ENCODE measurements around the gene ZDHHC9. TPM values are rescaled to one million over a fixed set of nuclear protein-coding genes. Genes with fewer than 3 reads are reported as not detected.

ZDHHC9 gene
- polyA plus RNA-seq, 1 of the 3 experiments (the other 2 are of a cell fraction) = 8.1 TPM

GRCh38 chrX:129840344-129840743 is 3.3 kb downstream of the ZDHHC9 start:
- no peak overlapping the region for H3K27ac ChIP-seq (ENCODE audit: low read depth in 2 of 2, low read length in 1 of 2)

DNA sequence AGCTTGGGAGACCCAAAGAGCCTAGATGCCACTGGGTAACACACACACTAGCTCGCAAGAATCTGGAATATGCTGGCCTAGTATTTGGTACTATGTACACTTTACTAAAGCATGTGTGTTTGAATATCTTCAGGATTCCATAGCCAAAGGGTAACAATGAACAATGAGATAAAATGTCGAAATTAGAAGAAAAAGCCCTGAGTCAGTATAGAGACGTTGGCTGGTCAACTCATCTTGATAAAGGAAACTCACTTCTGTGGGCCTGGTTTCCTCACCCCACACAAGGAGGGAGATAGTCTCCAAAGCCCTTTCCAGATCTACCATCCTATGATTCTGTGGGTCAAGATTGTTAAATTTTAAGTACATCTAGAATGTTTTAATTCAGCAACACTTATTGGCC is 6.9 kb downstream of the ZDHHC9 start:
- no peak for TF ChIP-seq YY1 (IDR thresholded peaks at IDR 0.05; ENCODE audit: low read depth)
- TF ChIP-seq, protein P1, sequence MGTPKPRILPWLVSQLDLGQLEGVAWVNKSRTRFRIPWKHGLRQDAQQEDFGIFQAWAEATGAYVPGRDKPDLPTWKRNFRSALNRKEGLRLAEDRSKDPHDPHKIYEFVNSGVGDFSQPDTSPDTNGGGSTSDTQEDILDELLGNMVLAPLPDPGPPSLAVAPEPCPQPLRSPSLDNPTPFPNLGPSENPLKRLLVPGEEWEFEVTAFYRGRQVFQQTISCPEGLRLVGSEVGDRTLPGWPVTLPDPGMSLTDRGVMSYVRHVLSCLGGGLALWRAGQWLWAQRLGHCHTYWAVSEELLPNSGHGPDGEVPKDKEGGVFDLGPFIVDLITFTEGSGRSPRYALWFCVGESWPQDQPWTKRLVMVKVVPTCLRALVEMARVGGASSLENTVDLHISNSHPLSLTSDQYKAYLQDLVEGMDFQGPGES (IDR thresholded peaks at IDR 0.05; ENCODE audit: low read depth, low read length) = no peak
- no peak for TF ChIP-seq FOXJ3 (CRISPR knock-in tag; IDR thresholded peaks at IDR 0.05)
- no peak for TF ChIP-seq POLR2AphosphoS5 (IDR thresholded peaks at IDR 0.05; ENCODE audit: low read depth, low read length)
- no peak for TF ChIP-seq REST (IDR thresholded peaks at IDR 0.05; ENCODE audit: low read depth, low read length)
- TF ChIP-seq TEAD4 (IDR thresholded peaks at IDR 0.05; ENCODE audit: borderline replicate concordance, insufficient read depth) = no peak
- TF ChIP-seq EP300 (IDR thresholded peaks at IDR 0.05; ENCODE audit: borderline replicate concordance in 1 of 2, low read depth in 1 of 2, low read length in 1 of 2) = no peak
- TF ChIP-seq SMC3 (IDR thresholded peaks at IDR 0.05; ENCODE audit: low read depth, low read length) = no peak
- TF ChIP-seq, protein P2, sequence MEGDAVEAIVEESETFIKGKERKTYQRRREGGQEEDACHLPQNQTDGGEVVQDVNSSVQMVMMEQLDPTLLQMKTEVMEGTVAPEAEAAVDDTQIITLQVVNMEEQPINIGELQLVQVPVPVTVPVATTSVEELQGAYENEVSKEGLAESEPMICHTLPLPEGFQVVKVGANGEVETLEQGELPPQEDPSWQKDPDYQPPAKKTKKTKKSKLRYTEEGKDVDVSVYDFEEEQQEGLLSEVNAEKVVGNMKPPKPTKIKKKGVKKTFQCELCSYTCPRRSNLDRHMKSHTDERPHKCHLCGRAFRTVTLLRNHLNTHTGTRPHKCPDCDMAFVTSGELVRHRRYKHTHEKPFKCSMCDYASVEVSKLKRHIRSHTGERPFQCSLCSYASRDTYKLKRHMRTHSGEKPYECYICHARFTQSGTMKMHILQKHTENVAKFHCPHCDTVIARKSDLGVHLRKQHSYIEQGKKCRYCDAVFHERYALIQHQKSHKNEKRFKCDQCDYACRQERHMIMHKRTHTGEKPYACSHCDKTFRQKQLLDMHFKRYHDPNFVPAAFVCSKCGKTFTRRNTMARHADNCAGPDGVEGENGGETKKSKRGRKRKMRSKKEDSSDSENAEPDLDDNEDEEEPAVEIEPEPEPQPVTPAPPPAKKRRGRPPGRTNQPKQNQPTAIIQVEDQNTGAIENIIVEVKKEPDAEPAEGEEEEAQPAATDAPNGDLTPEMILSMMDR (IDR thresholded peaks at IDR 0.05) = no peak
- TF ChIP-seq FOSL2 (IDR thresholded peaks at IDR 0.05; ENCODE audit: borderline replicate concordance, low read depth) = no peak
- TF ChIP-seq, protein P3, sequence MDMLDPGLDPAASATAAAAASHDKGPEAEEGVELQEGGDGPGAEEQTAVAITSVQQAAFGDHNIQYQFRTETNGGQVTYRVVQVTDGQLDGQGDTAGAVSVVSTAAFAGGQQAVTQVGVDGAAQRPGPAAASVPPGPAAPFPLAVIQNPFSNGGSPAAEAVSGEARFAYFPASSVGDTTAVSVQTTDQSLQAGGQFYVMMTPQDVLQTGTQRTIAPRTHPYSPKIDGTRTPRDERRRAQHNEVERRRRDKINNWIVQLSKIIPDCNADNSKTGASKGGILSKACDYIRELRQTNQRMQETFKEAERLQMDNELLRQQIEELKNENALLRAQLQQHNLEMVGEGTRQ (IDR thresholded peaks at IDR 0.05; ENCODE audit: borderline replicate concordance, low read depth, low read length) = no peak
- TF ChIP-seq MXI1 (IDR thresholded peaks at IDR 0.05; ENCODE audit: low read depth, low read length) = no peak
- TF ChIP-seq SIN3A (IDR thresholded peaks at IDR 0.05; ENCODE audit: borderline replicate concordance, low read depth, low read length) = no peak
- no peak for TF ChIP-seq RXRA (IDR thresholded peaks at IDR 0.05; ENCODE audit: borderline replicate concordance, low read depth)
- TF ChIP-seq RFX5 (IDR thresholded peaks at IDR 0.05; ENCODE audit: low read length) = no peak

More at GRCh38 chrX:129840344-129840743, 3.3 kb downstream of the ZDHHC9 start:
- peaks cover 0 to 2% of the 10 kb centered on the region in 2 experiments; a peak in 2 of 4 replicates for H3K4me1 ChIP-seq (ENCODE audit: control insufficient read depth in 1 of 2, insufficient read depth in 2 of 2, low read depth in 1 of 2, low read length in 1 of 2)
- H2AFZ ChIP-seq (ENCODE audit: low read depth) = no peak overlapping the region
- no peaks in the 10 kb centered on the region for H3K9me2 ChIP-seq
- H3K36me3 ChIP-seq (replicated peaks in 1 of 2; ENCODE audit: control insufficient read depth in 1 of 2, insufficient read depth in 2 of 2, low read length in 1 of 2) = no peaks in the 10 kb centered on the region
- POLR2A ChIA-PET = no interaction called here
- H3F3A ChIP-seq (replicated peaks; ENCODE audit: insufficient read depth) = no peaks in the 10 kb centered on the region
- no peaks in the 10 kb centered on the region for H4K20me1 ChIP-seq (ENCODE audit: insufficient read depth)
- H3K9me3 ChIP-seq = no peaks in the 10 kb centered on the region
- WGBS (ENCODE audit: low lambda C conversion rate) = 0% methylated on average over 2 of the region's 5 CpGs
- H3K4me3 ChIP-seq (ENCODE audit: low read depth in 2 of 2, low read length in 1 of 2) = no peak overlapping the region
- CTCF ChIA-PET = interaction anchor here (1.2 kb wide), 1 partner anchor 17 kb away, joined by 3 read pairs; no protein-coding TSS in a partner anchor
- H3K4me2 ChIP-seq = no peak overlapping the region
- peaks cover 16% of the 10 kb centered on the region for H3K27me3 ChIP-seq (ENCODE audit: insufficient read depth)
- TF ChIP-seq FOXM1 (IDR thresholded peaks at IDR 0.05; ENCODE audit: low read depth) (no peak), NFIC (IDR thresholded peaks at IDR 0.05; ENCODE audit: borderline replicate concordance) (no peak), YY1 (IDR thresholded peaks at IDR 0.05; ENCODE audit: low read depth) (no peak)
- TF ChIP-seq, protein P1 (IDR thresholded peaks at IDR 0.05; ENCODE audit: low read depth, low read length) = no peak
- H3K79me2 ChIP-seq (ENCODE audit: insufficient read depth) = no peaks in the 10 kb centered on the region
- DNase-seq = no peak
- H3K9ac ChIP-seq = no peak overlapping the region

More for the DNA sequence above, 6.9 kb downstream of the ZDHHC9 start:
- no peak overlapping the region for H3K9ac ChIP-seq
- peaks cover 10% of the 10 kb centered on the region for H3F3A ChIP-seq (replicated peaks; ENCODE audit: insufficient read depth)
- no peaks in the 10 kb centered on the region for H3K9me2 ChIP-seq
- no peak overlapping the region for H3K4me2 ChIP-seq
- H3K4me3 ChIP-seq (ENCODE audit: low read depth in 2 of 2, low read length in 1 of 2) = no peak overlapping the region
- POLR2A ChIA-PET = no interaction called here
- no peak overlapping the region for H2AFZ ChIP-seq (ENCODE audit: low read depth)
- CTCF ChIA-PET = interaction anchor here (1.4 to 2.7 kb wide), 2 partner anchors 13 to 111 kb away, joined by 4 to 10 read pairs; no protein-coding TSS in a partner anchor
- H3K79me2 ChIP-seq (ENCODE audit: insufficient read depth) = no peaks in the 10 kb centered on the region
- H3K4me1 ChIP-seq (ENCODE audit: control insufficient read depth in 1 of 2, insufficient read depth in 2 of 2, low read depth in 1 of 2, low read length in 1 of 2) = peaks cover 0 to 2% of the 10 kb centered on the region in 2 experiments; a peak in 1 of 4 replicates
- no peaks in the 10 kb centered on the region for H3K9me3 ChIP-seq
- H3K27ac ChIP-seq (ENCODE audit: low read depth in 2 of 2, low read length in 1 of 2) = no peak overlapping the region
- H4K20me1 ChIP-seq (ENCODE audit: insufficient read depth) = 0 out of 2 replicates have a peak, but pooled peaks cover 4% of the 10 kb centered on the region
- 62% methylated on average over 3 of the region's 3 CpGs for WGBS (ENCODE audit: low lambda C conversion rate)
- H3K27me3 ChIP-seq (ENCODE audit: insufficient read depth) = peaks cover 7% of the 10 kb centered on the region
- no peak for DNase-seq
- no peaks in the 10 kb centered on the region for H3K36me3 ChIP-seq (replicated peaks in 1 of 2; ENCODE audit: control insufficient read depth in 1 of 2, insufficient read depth in 2 of 2, low read length in 1 of 2)
